Kasumi-1 (cell line): ENCODE measurements around the gene PMAIP1.
"Not testable (repeated sequence)": the region's sequence is repeated elsewhere in the genome, so short reads cannot be mapped to it uniquely, and the experiment has no call there.

ENCODE experiments used
- DNase-seq, 2 experiments: peaks; one replicate each; lab custom pipeline; 2025; lab: John Stamatoyannopoulos, UW

PMAIP1 gene

DNA sequence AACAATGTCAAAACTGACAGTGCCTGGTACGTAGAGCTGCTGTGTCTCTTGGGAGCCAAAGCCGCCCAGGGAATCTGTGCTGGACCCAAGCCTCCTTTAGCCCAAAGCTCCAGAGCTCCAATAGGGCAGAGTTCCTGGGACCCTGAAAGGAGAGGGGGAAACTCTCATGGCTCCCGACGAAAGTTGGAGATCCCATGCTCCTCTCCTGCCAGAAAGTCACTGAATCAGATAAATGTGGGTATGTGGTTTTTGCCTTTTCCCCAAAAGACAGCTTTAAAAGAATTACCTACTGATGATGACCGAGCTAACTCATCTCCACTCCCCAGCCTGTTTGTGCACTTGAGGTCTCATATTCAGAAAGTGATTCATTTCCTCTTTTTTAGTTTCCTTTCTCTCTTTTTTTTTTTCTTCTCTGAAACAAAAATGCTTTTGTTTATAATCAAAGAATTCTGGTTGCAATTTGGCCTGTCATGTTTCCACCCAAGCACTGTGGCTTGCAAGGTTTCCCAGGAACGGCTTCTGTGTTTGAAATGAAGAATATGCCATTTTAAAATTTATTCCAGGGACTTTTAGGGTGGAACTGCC lies 14.1 kb upstream of the PMAIP1 start:
- peak; percentile 77 to 79 for DNase-seq

GRCh38 chr18:59886399-59886798 lies 13.4 kb upstream of the PMAIP1 start:
- DNase-seq, result not testable (repeated sequence)

GRCh38 chr18:59892123-59892522 lies 7.7 kb upstream of the PMAIP1 start:
- DNase-seq, result no peak

GRCh38 chr18:59893971-59894370 lies 5.8 kb upstream of the PMAIP1 start:
- DNase-seq, result no peak

- DNase-seq, result no peak
These were observed 2.4 kb upstream of the PMAIP1 start for GRCh38 chr18:59897321-59897954.

DNA sequence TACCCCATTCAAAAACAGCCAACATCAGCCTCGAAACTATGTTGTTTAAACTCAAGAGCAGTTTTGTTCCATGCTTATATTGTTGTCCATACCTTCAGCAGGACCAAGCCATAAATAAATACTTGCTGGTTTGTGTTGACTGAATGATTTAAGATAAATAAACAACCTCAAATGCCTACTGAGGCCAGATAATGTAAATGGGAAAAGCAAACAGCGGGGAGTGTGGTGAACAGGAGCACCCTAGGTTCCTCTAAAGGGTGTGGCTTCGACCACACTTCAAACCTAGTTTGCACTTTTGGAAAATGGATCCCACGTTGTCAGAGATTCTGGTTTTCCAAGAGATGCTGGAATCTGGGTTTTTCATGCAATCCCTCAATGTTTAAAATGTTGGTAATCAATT lies 1.7 kb upstream of the PMAIP1 start:
- DNase-seq, result no peak

- DNase-seq, result no peak
These were observed 1.0 kb upstream of the PMAIP1 start for GRCh38 chr18:59898609-59899297.

GRCh38 chr18:59900222-59901128 lies 679 bp downstream of the PMAIP1 start:
- peak; percentile 81 to 83 for DNase-seq

GRCh38 chr18:59902131-59902992 lies 2.6 kb downstream of the PMAIP1 start:
- no peak for DNase-seq

DNA sequence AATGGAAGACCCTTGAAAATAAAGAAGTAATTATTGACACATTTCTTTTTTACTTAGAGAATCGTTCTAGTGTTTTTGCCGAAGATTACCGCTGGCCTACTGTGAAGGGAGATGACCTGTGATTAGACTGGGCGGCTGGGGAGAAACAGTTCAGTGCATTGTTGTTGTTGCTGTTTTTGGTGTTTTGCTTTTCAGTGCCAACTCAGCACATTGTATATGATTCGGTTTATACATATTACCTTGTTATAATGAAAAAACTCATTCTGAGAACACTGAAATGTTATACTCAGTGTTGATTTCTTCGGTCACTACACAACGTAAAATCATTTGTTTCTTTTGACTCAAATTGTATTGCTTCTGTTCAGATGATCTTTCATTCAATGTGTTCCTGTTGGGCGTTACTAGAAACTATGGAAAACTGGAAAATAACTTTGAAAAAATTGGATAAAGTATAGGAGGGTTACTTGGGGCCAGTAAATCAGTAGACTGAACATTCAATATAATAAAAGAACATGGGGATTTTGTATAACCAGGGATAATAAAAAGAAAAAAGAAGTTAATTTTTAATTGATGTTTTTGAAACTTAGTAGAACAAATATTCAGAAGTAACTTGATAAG lies 3.3 kb downstream of the PMAIP1 start:
- no peak for DNase-seq

DNA sequence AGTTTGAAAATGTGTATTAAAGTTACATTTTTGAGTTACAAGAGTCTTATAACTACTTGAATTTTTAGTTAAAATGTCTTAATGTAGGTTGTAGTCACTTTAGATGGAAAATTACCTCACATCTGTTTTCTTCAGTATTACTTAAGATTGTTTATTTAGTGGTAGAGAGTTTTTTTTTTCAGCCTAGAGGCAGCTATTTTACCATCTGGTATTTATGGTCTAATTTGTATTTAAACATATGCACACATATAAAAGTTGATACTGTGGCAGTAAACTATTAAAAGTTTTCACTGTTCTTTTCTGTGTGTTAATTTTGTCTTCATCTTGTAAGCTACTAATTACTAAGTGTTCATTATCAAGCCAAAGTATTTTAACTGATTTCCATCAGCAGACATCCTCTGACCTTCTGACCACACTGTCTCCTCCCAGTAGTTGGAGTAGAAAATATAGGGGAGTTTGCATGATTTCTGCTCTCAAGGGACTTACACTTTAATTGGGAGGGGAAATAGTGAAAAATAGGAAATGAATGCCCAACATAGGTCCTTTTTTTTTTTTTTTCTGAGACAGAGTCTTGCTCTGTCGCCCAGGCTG lies 4.3 kb downstream of the PMAIP1 start:
- DNase-seq, result no peak

DNA sequence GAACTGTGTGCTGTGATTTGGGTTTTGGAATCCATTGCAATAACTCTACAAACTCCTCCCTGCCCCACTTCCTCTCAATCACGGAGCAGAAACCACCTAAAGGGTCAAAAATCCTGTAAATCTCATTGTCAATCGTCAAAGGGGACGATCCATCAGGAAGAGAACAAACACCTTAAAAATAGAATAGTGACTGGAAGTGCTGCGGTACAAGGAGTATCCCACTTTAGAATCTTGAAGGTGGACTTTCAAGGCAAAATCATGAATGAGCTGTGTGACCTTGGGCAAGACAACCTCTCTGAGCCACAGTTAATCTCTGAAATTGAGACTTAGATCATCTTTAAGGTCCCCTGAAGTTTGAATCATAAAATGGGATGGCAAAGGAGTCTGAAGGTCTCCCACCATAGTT lies 5.9 kb downstream of the PMAIP1 start:
- DNase-seq, result no peak

DNA sequence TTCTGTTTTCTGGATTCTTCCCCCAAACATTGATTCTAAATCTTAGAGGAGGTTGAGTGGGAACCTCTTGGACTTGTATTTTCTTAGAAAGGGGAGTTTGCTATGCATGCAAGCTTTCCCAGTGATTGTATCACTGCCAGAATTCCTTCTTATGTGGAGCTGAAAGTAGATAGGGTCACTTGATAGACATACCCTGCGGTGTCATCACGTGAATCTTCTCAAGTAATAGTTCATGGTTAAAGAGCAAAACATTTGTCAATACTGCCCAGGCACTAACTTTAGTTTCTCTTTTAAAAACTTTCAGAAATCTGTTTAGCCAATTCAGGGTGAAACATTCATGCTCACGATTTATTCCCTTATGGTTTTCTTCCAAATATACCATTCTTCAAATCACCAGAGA lies 6.4 kb downstream of the PMAIP1 start:
- DNase-seq, result no peak

GRCh38 chr18:59907172-59907571 lies 7.4 kb downstream of the PMAIP1 start:
- peak in 1 of 2 experiments; percentile 17 for DNase-seq

- no peak for DNase-seq
These were observed 7.9 kb downstream of the PMAIP1 start for GRCh38 chr18:59907660-59908059.

GRCh38 chr18:59908799-59909198 lies 9.0 kb downstream of the PMAIP1 start:
- no peak for DNase-seq

DNA sequence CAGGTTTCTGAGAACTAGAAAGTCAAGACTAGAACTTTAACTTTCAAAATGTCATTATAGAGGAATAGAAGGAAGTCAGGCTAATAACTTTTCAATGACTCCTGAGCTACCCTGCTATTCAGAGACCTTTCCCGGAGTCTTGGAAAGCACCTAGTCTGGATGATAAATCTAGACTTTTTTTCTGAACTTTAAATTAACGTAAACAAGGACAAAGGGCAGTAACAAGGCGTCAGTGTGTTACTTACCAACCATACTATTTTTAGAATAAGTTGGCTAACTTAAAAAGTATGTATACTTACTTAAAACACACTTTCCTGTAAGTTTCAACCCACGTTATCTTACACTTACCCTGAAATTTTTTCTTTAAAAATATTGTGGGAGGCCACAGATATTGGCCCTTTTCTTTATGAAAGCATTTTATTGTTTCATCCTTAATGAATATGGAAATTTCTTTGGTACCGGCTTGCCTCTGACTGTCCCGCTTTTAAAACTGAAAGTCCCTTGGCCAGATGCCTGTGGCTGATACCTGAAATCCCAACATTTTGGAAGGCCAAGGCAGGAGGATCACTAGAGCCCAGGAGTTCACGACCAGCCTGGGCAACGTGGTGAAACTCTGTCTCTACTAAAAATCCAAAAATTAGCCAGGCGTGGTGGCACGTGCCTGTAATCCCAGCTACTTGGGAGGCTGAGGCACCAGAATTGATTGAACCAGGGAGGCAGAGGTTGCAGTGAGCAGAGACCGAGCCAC lies 9.7 kb downstream of the PMAIP1 start:
- no peak for DNase-seq

GRCh38 chr18:59910967-59911366 lies 11.2 kb downstream of the PMAIP1 start:
- DNase-seq, result no peak

GRCh38 chr18:59911600-59911999 lies 11.8 kb downstream of the PMAIP1 start:
- peak; percentile 50 to 62 for DNase-seq

- DNase-seq, result no peak
These were observed 12.3 kb downstream of the PMAIP1 start for GRCh38 chr18:59912007-59912550.
